Spleen (tissue), 11 donors: ENCODE measurements around the gene ALPK3. TPM values are rescaled to one million over a fixed set of nuclear protein-coding genes. Genes with fewer than 3 reads are reported as not detected.
A peak's percentile ranks its signal among the peaks of the same experiment; 100 is the strongest.

Experiments used
- DNase-seq: peaks from one replicate; pipeline ENCODE4 v3.0.0-alpha.2; 2020
- H3K27ac ChIP-seq, 8 donors: fragments of 200-600 bp; sonication (generic) in 7 of 8; 1 replicate in 4 of 8; 2 replicates in 4 of 8; pipeline versions ENCODE4 v1.5.0 to v1.8.0; 2016 to 2021; ENCODE audit warnings: inconsistent platforms in 4 of 8, mild to moderate bottlenecking in 4 of 8, moderate library complexity in 1 of 8
- H3K27me3 ChIP-seq, 7 donors: fragments of 200-600 bp; sonication (generic) in 6 of 7; replicated peaks in 1 of 7; 1 replicate in 4 of 7; 2 replicates in 3 of 7; pipeline versions ENCODE4 v1.5.0 to v1.8.0; 2016 to 2021; ENCODE audit warnings: inconsistent platforms in 3 of 7, mild to moderate bottlenecking in 1 of 7
- H3K36me3 ChIP-seq, 6 donors: fragments of 200-600 bp; sonication (generic) in 5 of 6; 1 replicate in 4 of 6; 2 replicates in 2 of 6; pipeline versions ENCODE4 v1.5.0 to v1.8.0; 2016 to 2021; ENCODE audit warnings: inconsistent platforms in 2 of 6
- H3K4me1 ChIP-seq, 6 donors: fragments of 200-600 bp; sonication (generic) in 5 of 6; 1 replicate in 3 of 6; 2 replicates in 3 of 6; pipeline versions ENCODE4 v1.5.0 to v1.8.0; 2016 to 2021; ENCODE audit warnings: inconsistent platforms in 3 of 6
- H3K4me3 ChIP-seq, 8 donors: fragments of 200-600 bp; sonication (generic) in 7 of 8; 1 replicate in 4 of 8; 2 replicates in 4 of 8; pipeline versions ENCODE4 v1.5.0 to v1.8.0; 2016 to 2021; ENCODE audit warnings: inconsistent platforms in 4 of 8, mild to moderate bottlenecking in 4 of 8, moderate library complexity in 2 of 8
- H3K9me3 ChIP-seq, 8 donors: fragments of 200-600 bp; sonication (generic) in 7 of 8; 1 replicate in 4 of 8; 2 replicates in 4 of 8; pipeline versions ENCODE4 v1.5.0 to v1.8.0; 2016 to 2021; ENCODE audit warnings: inconsistent platforms in 4 of 8
- POLR2A ChIP-seq, 3 donors: fragments of 450-650 bp; IDR thresholded peaks; one replicate each; pipeline ENCODE4 v1.5.1; 2017; ENCODE audit warnings: antibody characterized with exemption in 3 of 3, mild to moderate bottlenecking in 1 of 3
- POLR2AphosphoS5 ChIP-seq, 3 donors: sonication (generic); formaldehyde crosslinking; IDR thresholded peaks; one replicate each; pipeline ENCODE4 v1.5.1; 2017; ENCODE audit warnings: antibody characterized with exemption in 3 of 3
- WGBS, 5 donors: extraction: QIAGEN DNeasy Blood & Tissue Kit in 3 of 5; methylation state at CpG; one replicate each; pipeline versions ENCODE4 v1.1.5 to v1.1.7; 2013 to 2018; 5-methylcytosine and 5-hydroxymethylcytosine counted together
- intact Hi-C: fragments of 100-400 bp; cut with DNase I; formaldehyde crosslinking; loops from one replicate; pipeline ENCODE4 v1.15.0; 2023; ENCODE audit warnings: low total_unique reads
- polyA plus RNA-seq, 3 donors: library from polyadenylated mRNA; stranded (reverse); fragments of 200-250 nt; gene quantifications; one replicate each; pipeline ENCODE4 v1.2.1, GENCODE V29; 2013
- total RNA-seq, 7 donors: library from RNA; depleted of rRNA in 3 of 7; stranded (reverse); fragments of >200 nt in 3 of 7; fragmentation: NEBNext Ultra II Directional in 4 of 7; extraction: Animal tissue kit (Norgen Biotek cat#: 25700) in 4 of 7; gene quantifications; one replicate each; pipeline versions ENCODE4 v1.1.0 to v1.2.1, GENCODE V29; 2016 to 2021
- TF ChIP-seq, protein P1 (sequence below), 11 experiments: fragments of 200-600 bp in 7 of 11; fragments of 450-650 bp in 4 of 11; sonication (generic) in 4 of 11; IDR thresholded peaks in 8 of 11; conservative IDR thresholded peaks in 3 of 11; 1 replicate in 7 of 11; 2 replicates in 4 of 11; pipeline versions ENCODE4 v1.4.0 to v1.8.0; 2016 to 2021; ENCODE audit warnings: antibody characterized with exemption in 11 of 11, inconsistent platforms in 4 of 11, mild to moderate bottlenecking in 1 of 11
- donor health status: healthy with polysubstance abuse.
- donor health status: DM: no; HTN: no; CAD: no; lungs with moderate emphysema.
- donor health status: DM: no; HTN: no; CAD: no.
- donor health status: Bipolar disorder and iron deficiency.
- donor health status: healthy.
- donor health status: DM: no; HTN: no; CAD: no.
- donor health status: DM: yes; HTN: yes; CAD: no.

The ALPK3 gene
- total and polyA plus RNA-seq, 10 donors: 0.13 to 1.1 (median 0.73) TPM

DNA sequence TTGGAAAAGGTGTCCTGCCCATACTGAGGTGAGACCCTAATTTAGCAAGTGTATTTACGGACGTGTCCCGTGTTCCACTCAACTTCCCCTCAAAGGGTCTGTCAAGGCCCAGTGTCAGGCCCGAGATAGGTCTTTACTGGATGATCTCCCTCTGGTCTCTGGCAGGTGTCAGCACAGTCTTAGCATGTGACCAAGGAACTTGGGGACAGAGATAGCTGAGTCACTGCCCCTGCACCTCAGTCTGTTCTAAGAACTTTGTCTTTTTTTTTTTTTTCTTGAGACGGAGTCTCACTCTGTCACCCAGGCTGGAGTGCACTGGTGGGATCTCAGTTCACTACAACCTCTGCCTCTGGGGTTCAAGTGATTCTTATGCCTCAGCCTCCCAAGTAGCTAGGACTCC, 32.1 kb upstream of the ALPK3 start:
- Histone ChIP-seq H3K9me3 (no peaks in the 10 kb centered on the region), H3K36me3 (peaks cover 0 to 86% (median 37%) of the 10 kb centered on the region in 6 donors), H3K27me3 (no peaks in the 10 kb centered on the region), H3K4me3 (no peak overlapping the region), H3K27ac (peak overlapping the region in 5 of 8 donors; percentile 22 to 72 (median 60)), H3K4me1 (peaks cover 0 to 66% (median 28%) of the 10 kb centered on the region in 6 donors)
- TF ChIP-seq POLR2AphosphoS5 (IDR thresholded peaks at IDR 0.05): no peak
- TF ChIP-seq, protein P1, sequence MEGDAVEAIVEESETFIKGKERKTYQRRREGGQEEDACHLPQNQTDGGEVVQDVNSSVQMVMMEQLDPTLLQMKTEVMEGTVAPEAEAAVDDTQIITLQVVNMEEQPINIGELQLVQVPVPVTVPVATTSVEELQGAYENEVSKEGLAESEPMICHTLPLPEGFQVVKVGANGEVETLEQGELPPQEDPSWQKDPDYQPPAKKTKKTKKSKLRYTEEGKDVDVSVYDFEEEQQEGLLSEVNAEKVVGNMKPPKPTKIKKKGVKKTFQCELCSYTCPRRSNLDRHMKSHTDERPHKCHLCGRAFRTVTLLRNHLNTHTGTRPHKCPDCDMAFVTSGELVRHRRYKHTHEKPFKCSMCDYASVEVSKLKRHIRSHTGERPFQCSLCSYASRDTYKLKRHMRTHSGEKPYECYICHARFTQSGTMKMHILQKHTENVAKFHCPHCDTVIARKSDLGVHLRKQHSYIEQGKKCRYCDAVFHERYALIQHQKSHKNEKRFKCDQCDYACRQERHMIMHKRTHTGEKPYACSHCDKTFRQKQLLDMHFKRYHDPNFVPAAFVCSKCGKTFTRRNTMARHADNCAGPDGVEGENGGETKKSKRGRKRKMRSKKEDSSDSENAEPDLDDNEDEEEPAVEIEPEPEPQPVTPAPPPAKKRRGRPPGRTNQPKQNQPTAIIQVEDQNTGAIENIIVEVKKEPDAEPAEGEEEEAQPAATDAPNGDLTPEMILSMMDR (IDR thresholded peaks at IDR 0.05 in 8 of 11, conservative IDR thresholded peaks at IDR 0.05 in 3 of 11): no peak
- TF ChIP-seq POLR2A (IDR thresholded peaks at IDR 0.05): no peak
- 51 to 92% (median 89%) methylated on average over 5 of the region's 5 CpGs for WGBS, 5 donors
- intact Hi-C loops: no loop called here
- DNase-seq: no peak

DNA sequence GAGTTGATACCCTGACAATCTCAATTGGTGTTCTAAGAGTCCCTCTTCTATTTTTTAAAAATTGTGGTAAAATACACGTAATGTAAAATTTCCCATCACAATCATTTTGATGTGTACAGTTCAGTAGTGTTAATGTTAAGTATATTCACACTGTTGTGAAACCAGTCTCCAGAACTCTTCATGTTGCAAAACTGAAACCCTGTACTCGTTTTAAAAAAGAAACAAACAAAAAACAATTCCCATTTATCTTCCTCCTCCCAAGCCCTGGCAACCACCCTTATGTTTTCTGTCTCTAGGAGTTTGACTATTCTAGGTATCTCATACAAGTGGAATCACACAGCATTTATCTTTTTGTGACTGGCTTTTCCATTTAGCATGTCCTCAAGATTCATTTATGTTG, 28.7 kb upstream of the ALPK3 start:
- Histone ChIP-seq H3K9me3 (no peaks in the 10 kb centered on the region), H3K4me3 (no peak overlapping the region), H3K4me1 (peaks cover 0 to 69% (median 29%) of the 10 kb centered on the region in 6 donors), H3K27ac (peak overlapping the region in 3 of 8 donors; percentile 26 to 46 (median 35)), H3K27me3 (no peaks in the 10 kb centered on the region), H3K36me3 (peaks cover 0 to 89% (median 44%) of the 10 kb centered on the region in 6 donors)
- intact Hi-C loops: no loop called here
- TF ChIP-seq, protein P1 (IDR thresholded peaks at IDR 0.05 in 8 of 11, conservative IDR thresholded peaks at IDR 0.05 in 3 of 11): no peak
- TF ChIP-seq POLR2A (IDR thresholded peaks at IDR 0.05) (no peak), POLR2AphosphoS5 (IDR thresholded peaks at IDR 0.05) (no peak)
- no peak for DNase-seq
- 46 to 59% (median 50%) methylated on average over 2 of the region's 2 CpGs for WGBS, 5 donors

DNA sequence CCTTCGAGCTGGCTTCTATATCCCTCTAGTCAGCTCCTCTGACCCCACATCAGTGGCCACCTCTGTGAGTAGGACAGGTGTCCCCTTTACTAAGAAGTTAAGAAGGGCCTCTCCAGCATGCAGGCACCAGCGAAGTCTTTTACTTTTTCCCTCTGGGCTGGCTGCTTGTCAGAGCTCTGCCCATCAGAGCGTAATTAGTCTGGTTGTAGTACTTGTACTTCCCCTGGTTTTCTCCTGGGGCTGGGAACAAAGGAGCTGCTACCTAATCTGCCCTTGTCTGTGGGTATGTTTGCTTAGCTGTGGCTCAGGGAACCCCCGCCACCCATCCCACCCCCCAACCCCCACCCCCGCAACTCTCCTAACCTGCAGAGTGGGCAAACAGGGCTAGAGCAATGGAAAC, 27.4 kb upstream of the ALPK3 start:
- peaks cover 0 to 64% (median 28%) of the 10 kb centered on the region in 6 donors for H3K4me1 ChIP-seq
- peaks cover 0 to 89% (median 36%) of the 10 kb centered on the region in 6 donors for H3K36me3 ChIP-seq
- TF ChIP-seq, protein P1 (IDR thresholded peaks at IDR 0.05 in 8 of 11, conservative IDR thresholded peaks at IDR 0.05 in 3 of 11): no peak
- TF ChIP-seq POLR2A (IDR thresholded peaks at IDR 0.05) (no peak), POLR2AphosphoS5 (IDR thresholded peaks at IDR 0.05) (no peak)
- peak overlapping the region in 1 of 8 donors; percentile 17 for H3K27ac ChIP-seq
- H3K4me3 ChIP-seq: no peak overlapping the region
- intact Hi-C loops: no loop called here
- H3K9me3 ChIP-seq: no peaks in the 10 kb centered on the region
- no peaks in the 10 kb centered on the region for H3K27me3 ChIP-seq
- DNase-seq: no peak
- WGBS, 5 donors: 86 to 91% (median 86%) methylated on average over 5 of the region's 5 CpGs

DNA sequence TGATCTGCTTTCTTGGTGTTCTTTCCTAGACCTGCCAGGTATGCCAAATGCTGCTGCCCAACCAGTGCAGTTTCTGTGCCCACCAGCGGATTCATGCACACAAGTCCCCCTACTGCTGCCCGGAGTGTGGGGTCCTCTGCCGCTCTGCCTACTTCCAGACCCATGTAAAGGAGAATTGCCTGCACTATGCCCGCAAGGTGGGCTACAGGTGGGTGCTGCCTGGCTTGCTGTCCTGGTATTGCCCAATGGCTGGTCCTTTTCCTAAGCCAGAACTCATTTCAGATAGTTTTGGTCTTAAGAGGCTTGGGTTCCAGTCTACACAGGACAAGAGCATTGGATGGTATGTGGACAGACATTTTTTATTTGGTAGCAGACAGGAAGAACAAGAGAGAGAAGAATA, 26.5 kb upstream of the ALPK3 start:
- DNase-seq: no peak
- H3K4me3 ChIP-seq: no peak overlapping the region
- H3K27ac ChIP-seq: peak overlapping the region in 1 of 8 donors; percentile 17
- no peaks in the 10 kb centered on the region for H3K27me3 ChIP-seq
- WGBS, 5 donors: 97 to 100% (median 99%) methylated on average over 4 of the region's 4 CpGs
- no peak for TF ChIP-seq POLR2AphosphoS5 (IDR thresholded peaks at IDR 0.05)
- peaks cover 0 to 89% (median 35%) of the 10 kb centered on the region in 6 donors for H3K36me3 ChIP-seq
- peaks cover 0 to 54% (median 23%) of the 10 kb centered on the region in 6 donors for H3K4me1 ChIP-seq
- H3K9me3 ChIP-seq: no peaks in the 10 kb centered on the region
- intact Hi-C loops: no loop called here
